ENCODE data around the gene GPR62. TPM values are rescaled to one million over a fixed set of nuclear protein-coding genes. Genes with fewer than 3 reads are reported as not detected.
A peak's percentile ranks its signal among the peaks of the same experiment; 100 is the strongest.

Gene GPR62
- total RNA-seq, 1 donor from 2014 or later = not detected

DNA sequence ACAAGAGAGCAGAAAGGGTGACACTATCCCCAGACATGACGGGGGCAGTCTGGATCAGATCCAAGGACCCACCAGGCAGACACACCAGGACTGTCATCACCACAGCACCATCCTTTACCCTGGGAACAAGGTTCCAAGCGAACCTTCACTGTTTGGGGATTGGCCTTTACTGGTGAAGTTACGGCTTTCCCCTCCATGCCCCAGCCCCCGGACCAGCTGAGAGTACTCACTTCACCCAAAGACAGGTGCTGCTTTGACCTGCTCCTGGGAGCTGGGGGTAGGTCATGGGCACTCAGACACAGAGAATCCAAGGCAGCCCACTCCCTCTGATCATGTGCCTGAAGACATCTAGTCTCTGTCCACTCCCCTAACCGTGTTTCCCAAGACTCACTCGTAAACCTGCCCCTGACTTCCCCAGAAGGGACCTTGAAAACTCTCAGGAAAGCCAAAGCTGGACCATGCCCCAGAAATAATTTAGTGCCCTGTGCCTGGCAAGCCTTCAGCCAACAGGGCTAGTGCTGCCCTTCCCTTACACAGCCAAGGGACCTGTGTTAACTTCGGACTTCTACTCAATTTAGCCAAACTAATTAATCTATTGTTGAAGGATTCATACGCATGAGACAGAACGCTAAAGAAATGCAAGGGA, 16.3 kb upstream of the GPR62 start:
- ATAC-seq = no peak

DNA sequence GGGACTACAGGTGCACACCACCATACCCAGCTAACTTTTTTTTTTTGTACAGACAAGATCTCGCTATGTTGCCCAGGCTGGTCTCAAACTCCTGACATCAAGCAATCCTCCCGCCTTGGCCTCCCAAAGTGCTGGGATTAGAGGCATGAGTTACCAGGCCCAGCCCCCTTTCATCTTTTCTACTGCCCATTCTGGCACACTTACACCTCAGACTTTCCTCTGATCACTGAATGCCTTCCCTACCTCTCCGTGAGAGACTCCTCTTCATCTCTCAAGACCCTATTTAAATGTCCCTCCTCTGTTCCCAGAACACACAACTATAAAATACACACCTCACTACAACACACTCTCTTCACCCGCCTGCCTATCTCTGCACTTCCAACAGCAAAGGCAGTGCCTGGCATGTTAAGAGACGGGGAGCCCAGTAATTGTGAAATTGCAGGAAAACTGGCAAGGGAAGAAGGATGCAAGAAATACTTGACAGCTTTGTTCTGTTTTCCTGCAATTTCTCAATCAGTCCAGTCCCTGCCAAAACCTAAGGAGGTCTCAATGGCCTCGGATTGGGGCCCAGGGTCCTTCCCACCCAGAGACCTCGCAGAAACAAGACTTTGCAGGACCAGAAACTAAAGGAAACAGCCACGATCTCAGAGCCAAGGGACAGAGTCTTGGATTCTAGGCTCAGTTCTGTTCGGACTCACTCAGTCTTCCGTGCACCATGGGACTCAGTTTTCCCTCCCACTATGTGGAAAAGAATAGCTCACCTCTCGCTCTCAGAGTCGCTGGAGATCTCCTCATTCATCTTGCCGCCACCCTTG, 14.3 kb upstream of the GPR62 start:
- ATAC-seq = no peak

GRCh38 chr3:51941463-51941797, 13.8 kb upstream of the GPR62 start:
- ATAC-seq = no peak

DNA sequence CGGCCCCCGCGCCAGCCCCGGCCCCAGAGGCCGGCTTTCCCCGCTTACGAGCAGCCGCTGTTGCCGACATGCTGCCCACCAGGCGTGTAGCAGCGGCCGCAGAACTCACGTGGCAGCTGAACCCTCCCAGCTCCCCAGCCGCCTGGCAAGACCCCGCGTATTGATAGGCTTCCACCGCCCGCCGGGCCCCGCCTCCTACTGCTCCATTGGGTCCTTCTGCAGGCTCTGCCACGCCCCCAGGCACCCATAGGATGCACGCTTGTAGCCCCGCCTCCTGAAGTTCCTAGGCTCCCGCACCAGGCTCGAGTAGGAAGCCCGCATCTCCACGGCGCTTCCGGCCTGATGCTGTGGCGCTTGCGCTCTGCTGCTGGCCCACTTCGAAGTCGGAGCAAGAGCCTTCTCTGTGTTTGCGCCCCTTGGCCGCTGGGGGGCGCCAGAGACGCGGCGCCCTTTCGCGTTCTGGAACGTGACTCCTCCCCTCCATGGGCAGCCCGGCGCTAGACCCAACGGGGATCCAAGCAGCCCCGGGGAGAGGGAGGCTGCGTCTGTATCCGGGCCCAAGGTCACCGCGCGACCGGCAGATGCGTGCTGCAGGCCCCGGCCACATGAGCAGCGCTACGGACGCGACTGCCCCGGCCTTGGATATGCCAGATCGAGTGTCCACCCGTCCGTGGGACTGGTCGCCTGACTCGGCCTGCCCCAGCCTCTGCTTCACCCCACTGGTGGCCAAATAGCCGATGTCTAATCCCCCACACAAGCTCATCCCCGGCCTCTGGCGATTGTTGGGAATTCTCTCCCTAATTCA, 13.2 kb upstream of the GPR62 start, which contains the start of the genes PARP3 and RRP9:
Gene PARP3, plus strand, starts transcription at position 566 of the 805 bp plus-strand sequence. CDS start 993 bp downstream, outside the sequence.
Gene RRP9, minus strand, starts transcription at position 107 of the 805 bp plus-strand sequence. Its CDS starts 37 bp downstream, at position 70.
- peak; percentile 97 for ATAC-seq

- ATAC-seq = peak; percentile 43
These were observed 12.4 kb upstream of the GPR62 start for GRCh38 chr3:51942603-51943450.

DNA sequence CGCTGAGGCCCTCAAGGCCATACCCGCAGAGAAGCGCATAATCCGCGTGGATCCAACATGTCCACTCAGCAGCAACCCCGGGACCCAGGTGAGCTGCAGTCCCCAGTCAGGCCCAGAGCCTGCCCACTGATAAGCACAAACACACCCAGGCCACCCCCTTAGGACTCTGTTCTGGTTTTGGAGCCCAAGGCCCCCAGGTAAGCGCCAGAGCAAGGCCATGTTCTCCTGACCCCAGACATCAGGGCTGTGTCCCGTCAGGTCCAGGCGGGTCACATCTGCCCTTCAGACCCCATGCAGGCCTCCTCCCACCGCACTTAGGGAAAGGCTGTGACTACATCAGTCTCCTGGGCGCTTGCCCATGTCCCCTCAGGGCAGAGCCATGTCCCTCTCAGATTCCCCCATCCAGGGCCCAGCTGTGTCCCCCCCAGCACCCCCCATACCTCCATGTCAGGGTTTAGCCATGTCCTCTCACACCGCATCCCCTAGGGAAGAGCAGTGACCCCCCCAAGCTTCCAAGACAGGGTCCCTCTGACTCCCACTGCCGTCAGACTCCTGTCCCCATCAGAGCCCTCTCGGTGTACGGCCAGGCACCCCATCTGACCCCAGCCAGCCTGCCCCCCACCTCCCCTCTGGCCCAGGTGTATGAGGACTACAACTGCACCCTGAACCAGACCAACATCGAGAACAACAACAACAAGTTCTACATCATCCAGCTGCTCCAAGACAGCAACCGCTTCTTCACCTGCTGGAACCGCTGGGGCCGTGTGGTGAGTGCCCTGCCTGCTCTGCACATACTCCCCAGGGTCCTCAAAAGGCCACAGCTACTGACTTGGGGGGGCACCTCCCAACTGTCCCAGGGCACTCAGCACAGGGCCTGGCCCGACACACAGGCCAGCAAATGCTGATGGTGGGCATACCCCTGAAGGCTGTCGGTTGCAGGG, 11.5 kb upstream of the GPR62 start:
- no peak for ATAC-seq

DNA sequence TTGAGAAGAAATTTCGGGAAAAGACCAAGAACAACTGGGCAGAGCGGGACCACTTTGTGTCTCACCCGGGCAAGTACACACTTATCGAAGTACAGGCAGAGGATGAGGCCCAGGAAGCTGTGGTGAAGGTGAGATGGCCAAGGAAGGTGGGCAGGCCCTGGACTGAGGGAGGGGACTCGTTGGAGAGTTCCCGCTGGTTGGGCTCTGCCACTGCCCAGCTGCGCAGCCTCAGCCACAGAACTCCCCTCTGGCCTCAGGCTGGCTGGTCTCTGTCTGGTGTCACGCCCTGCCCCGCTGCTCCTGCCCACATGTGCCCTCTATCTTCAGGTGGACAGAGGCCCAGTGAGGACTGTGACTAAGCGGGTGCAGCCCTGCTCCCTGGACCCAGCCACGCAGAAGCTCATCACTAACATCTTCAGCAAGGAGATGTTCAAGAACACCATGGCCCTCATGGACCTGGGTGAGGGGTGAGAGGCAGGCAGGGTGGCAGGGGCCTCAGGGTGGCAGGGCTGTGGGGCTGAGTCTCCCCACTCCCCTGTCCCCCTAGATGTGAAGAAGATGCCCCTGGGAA, 10.6 kb upstream of the GPR62 start:
- ATAC-seq = no peak

GRCh38 chr3:51945031-51945840, 9.9 kb upstream of the GPR62 start:
- no peak for ATAC-seq

DNA sequence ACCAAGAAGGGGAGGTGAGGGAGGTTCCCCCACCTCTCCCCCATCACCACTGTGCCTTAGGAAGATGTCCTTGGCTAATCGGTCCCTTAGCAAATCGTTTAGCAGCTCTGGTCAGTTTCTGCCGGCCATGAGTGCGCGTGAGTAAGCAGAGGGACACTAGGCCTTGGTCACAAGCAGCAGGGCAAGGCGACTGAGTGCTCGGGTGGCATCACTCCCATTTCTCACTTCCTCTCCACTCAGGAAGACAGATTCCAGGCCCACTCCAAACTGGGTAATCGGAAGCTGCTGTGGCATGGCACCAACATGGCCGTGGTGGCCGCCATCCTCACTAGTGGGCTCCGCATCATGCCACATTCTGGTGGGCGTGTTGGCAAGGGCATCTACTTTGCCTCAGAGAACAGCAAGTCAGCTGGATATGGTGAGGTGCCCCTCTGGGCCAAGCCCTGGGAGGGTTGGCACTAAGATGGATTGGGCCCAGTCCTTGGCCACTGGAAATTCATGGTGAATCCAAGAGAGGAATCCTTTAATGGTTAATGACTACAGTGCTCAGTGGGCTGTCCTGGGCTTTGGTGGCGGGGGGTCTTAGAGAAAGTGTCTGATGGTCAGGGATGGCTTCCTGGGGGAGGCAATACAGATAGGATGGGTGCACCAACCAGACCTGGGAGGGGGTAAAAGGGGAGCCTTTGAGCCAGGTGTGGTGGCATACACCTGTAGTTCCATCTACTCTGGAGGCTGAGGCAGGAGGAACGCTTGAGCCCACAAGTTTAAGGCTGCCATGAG, 9.1 kb upstream of the GPR62 start:
- no peak for ATAC-seq

DNA sequence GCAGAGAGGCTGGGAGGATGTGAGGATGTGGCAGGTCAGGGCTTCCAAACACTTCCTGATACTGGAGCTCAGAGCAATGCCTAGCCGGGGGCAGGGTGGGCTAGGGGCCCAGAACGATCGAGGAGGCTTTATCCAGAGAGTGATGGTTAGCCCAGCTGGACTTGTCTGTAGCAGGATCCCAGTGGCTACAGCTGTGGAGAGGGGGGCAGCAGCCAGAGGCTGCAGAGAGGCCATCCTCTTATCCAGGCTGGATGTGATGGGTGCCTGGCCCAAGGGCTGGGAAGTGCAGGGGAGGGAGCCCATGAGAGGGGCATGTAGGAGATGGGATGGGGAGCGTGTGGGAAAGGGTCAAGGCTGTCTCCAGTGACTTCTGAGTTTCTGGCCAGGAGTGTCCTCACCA, 8.4 kb upstream of the GPR62 start:
- ATAC-seq = no peak

- ATAC-seq = no peak
These were observed 7.8 kb upstream of the GPR62 start for GRCh38 chr3:51947215-51947900.

GRCh38 chr3:51948016-51948580, 7.1 kb upstream of the GPR62 start:
- no peak for ATAC-seq

DNA sequence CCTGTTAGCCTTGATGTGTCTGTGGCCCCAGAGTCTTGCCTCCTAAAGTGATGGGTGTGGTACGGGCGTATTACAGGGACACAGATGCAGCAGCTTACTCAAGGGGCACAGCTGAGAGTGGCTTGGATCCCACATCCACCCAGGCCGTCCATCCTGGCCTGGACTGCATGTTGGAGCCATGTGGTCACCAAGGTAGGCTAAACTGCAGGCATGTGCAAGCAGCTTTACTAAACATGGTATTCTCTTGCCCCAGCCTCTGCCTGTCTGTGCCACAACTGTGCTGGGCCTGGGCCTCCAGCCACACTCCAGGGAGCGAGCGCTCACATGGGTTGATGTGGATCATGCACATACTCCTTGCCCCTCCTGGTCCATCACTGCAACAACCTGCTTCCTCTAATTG, 6.1 kb upstream of the GPR62 start:
- ATAC-seq = no peak

DNA sequence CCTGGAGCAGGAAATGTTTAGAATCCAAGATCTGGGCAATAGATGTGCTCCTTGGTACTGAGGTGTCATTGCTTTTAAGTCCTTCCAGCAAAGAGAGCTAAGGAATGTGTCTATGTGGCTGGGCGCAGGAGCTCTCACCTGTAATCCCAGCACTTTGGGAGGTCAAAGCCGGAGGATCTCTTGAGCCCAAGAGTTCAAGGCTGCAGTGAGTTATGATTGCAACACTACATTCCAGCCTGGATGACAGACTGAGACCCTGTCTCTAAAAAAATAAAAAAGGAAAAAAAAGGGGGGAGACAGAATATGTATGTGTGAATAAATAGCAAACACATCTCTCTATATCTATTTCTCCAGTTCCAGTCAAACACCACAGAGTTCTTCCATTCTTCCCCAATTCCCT, 4.3 kb upstream of the GPR62 start:
- ATAC-seq = no peak

GRCh38 chr3:51953445-51953844, 1.7 kb upstream of the GPR62 start:
- ATAC-seq = no peak

DNA sequence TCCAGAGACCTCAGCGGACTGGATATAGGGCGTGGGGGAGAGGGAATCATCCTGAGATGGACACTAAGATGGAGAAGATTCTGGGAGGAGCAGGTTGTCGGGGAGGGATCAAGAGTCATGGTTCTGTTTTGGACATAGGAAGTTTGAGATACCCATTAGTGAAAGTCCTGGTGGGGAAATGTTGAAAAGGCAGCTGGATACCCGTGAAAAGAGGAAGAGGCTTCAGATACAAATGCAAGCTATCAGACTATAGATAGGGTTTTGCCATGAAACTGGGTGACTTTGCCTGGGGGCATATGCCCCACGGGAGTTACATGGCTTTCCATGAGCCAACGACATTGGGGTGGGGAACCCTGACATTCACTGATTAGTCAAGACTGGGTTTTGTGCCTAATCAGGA, 1.1 kb upstream of the GPR62 start:
- no peak for ATAC-seq

- no peak for ATAC-seq
These were observed 468 bp upstream of the GPR62 start for GRCh38 chr3:51954713-51955112.

Data from esophagus mucosa (tissue), 1 donor.